Liver (tissue), 9 donors: ENCODE measurements around the gene DDIT4. TPM values are rescaled to one million over a fixed set of nuclear protein-coding genes. Genes with fewer than 3 reads are reported as not detected.
"Not testable (repeated sequence)": the region's sequence is repeated elsewhere in the genome, so short reads cannot be mapped to it uniquely, and the experiment has no call there.

Source experiments
- DNase-seq: peaks from one replicate; pipeline ENCODE4 v3.0.0-alpha.2; 2017; ENCODE audit warnings: low spot score
- H3K27ac ChIP-seq, 2 donors: one replicate each; pipeline ENCODE4 v1.7.0; 2013; ENCODE audit warnings: inconsistent platforms in 2 of 2, low read length in 2 of 2, control low read depth in 1 of 2, low read depth in 1 of 2, mild to moderate bottlenecking in 1 of 2
- H3K27me3 ChIP-seq, 4 donors: one replicate each; pipeline versions ENCODE4 v1.6.1 to v1.7.0; 2013; ENCODE audit warnings: low read length in 3 of 4, inconsistent platforms in 1 of 4, mild to moderate bottlenecking in 1 of 4, moderate library complexity in 1 of 4; ENCODE audit not compliant: control insufficient read depth in 4 of 4, insufficient read depth in 4 of 4
- H3K36me3 ChIP-seq, 4 donors: one replicate each; pipeline versions ENCODE4 v1.6.1 to v1.7.0; 2013; ENCODE audit warnings: low read length in 3 of 4, mild to moderate bottlenecking in 3 of 4, low read depth in 1 of 4, moderate library complexity in 1 of 4; ENCODE audit not compliant: control insufficient read depth in 4 of 4, insufficient read depth in 3 of 4
- H3K4me1 ChIP-seq, 4 donors: one replicate each; pipeline versions ENCODE4 v1.6.1 to v1.7.0; 2013; ENCODE audit warnings: low read length in 3 of 4, mild to moderate bottlenecking in 3 of 4, moderate library complexity in 1 of 4; ENCODE audit not compliant: control insufficient read depth in 4 of 4, insufficient read depth in 4 of 4
- H3K4me3 ChIP-seq, 3 donors: one replicate each; pipeline versions ENCODE4 v1.6.1 to v1.7.0; 2013; ENCODE audit warnings: low read length in 3 of 3, control low read depth in 1 of 3, low read depth in 1 of 3, mild to moderate bottlenecking in 1 of 3
- H3K9ac ChIP-seq, 2 donors: one replicate each; pipeline ENCODE4 v1.7.0; 2013; ENCODE audit warnings: low read length in 2 of 2, mild to moderate bottlenecking in 2 of 2, moderate library complexity in 2 of 2, control low read depth in 1 of 2, low read depth in 1 of 2
- H3K9me3 ChIP-seq, 4 donors: one replicate each; pipeline versions ENCODE4 v1.6.1 to v1.7.0; 2013; ENCODE audit warnings: low read length in 3 of 4; ENCODE audit not compliant: control insufficient read depth in 4 of 4
- EGR1 ChIP-seq, 2 donors: IDR thresholded peaks; 2 replicates each; pipeline ENCODE4 v1.6.1; 2016 to 2018; ENCODE audit warnings: antibody characterized with exemption in 2 of 2, low read depth in 2 of 2
- HNF4A ChIP-seq, 2 donors: conservative IDR thresholded peaks; 2 replicates each; pipeline ENCODE4 v1.6.1; 2016; ENCODE audit warnings: antibody characterized with exemption in 2 of 2, mild to moderate bottlenecking in 2 of 2
- HNF4G ChIP-seq: IDR thresholded peaks from 2 replicates; pipeline ENCODE4 v1.6.1; 2016; ENCODE audit warnings: antibody characterized with exemption
- JUND ChIP-seq, 2 donors: IDR thresholded peaks; 2 replicates each; pipeline ENCODE4 v1.6.1; 2016; ENCODE audit warnings: antibody characterized with exemption in 2 of 2
- MAX ChIP-seq: IDR thresholded peaks from 2 replicates; pipeline ENCODE4 v1.6.1; 2016; ENCODE audit warnings: antibody characterized with exemption
- NR2F2 ChIP-seq: IDR thresholded peaks from 2 replicates; pipeline ENCODE4 v1.6.1; 2016; ENCODE audit warnings: antibody characterized with exemption
- RAD21 ChIP-seq, 2 donors: IDR thresholded peaks; 2 replicates each; pipeline ENCODE4 v1.6.1; 2016; ENCODE audit warnings: antibody characterized with exemption in 2 of 2, mild to moderate bottlenecking in 2 of 2
- RXRA ChIP-seq, 2 donors: IDR thresholded peaks; 2 replicates each; pipeline ENCODE4 v1.6.1; 2017 to 2018; ENCODE audit warnings: antibody characterized with exemption in 2 of 2, mild to moderate bottlenecking in 1 of 2
- SP1 ChIP-seq: IDR thresholded peaks from 2 replicates; pipeline ENCODE4 v1.6.1; 2018; ENCODE audit warnings: antibody characterized with exemption, mild to moderate bottlenecking
- TAF1 ChIP-seq: conservative IDR thresholded peaks from 2 replicates; pipeline ENCODE4 v1.6.1; 2016; ENCODE audit warnings: antibody characterized with exemption, mild to moderate bottlenecking
- YY1 ChIP-seq: IDR thresholded peaks from 2 replicates; pipeline ENCODE4 v1.6.1; 2016; ENCODE audit warnings: antibody characterized with exemption, mild to moderate bottlenecking
- ZBTB33 ChIP-seq: IDR thresholded peaks from 2 replicates; pipeline ENCODE4 v1.6.1; 2016; ENCODE audit warnings: antibody characterized with exemption
- WGBS: extraction: QIAGEN DNeasy Blood & Tissue Kit; methylation state at CpG from one replicate; pipeline ENCODE4 v1.1.7; 2013; 5-methylcytosine and 5-hydroxymethylcytosine counted together
- polyA plus RNA-seq, 2 donors: library from polyadenylated mRNA; stranded (reverse) in 1 of 2; unstranded in 1 of 2; fragments of 200-250 nt in 1 of 2; fragments of >200 nt in 1 of 2; fragmentation: Nextera tagmentation in 1 of 2; extraction: Ambion mirVana in 1 of 2; gene quantifications; one replicate each; pipeline versions ENCODE4 v1.2.1 to v1.2.3, GENCODE V29; 2013 to 2015
- total RNA-seq, 2 donors: library from RNA; depleted of rRNA; stranded (reverse); fragments of >200 nt; gene quantifications; one replicate each; pipeline ENCODE4 v1.2.3, GENCODE V29; 2014
- TF ChIP-seq, protein P1 (sequence below): IDR thresholded peaks from 2 replicates; pipeline ENCODE4 v1.6.1; 2016; ENCODE audit warnings: antibody characterized with exemption
- TF ChIP-seq, protein P2 (sequence below): fragments of 150-350 bp; IDR thresholded peaks from 2 replicates; pipeline ENCODE4 v1.5.1; 2017; ENCODE audit warnings: improper control_type of control experiment, low read depth, low read length; ENCODE audit not compliant: missing input control
- donor health status: healthy.
- donor health status: healthy.
- donor health status: healthy.
- donor health status: healthy.
- donor health status: healthy.

Gene DDIT4
- total and polyA plus RNA-seq, 4 donors = 18.4 to 69.0 (median 43.7) TPM

DNA sequence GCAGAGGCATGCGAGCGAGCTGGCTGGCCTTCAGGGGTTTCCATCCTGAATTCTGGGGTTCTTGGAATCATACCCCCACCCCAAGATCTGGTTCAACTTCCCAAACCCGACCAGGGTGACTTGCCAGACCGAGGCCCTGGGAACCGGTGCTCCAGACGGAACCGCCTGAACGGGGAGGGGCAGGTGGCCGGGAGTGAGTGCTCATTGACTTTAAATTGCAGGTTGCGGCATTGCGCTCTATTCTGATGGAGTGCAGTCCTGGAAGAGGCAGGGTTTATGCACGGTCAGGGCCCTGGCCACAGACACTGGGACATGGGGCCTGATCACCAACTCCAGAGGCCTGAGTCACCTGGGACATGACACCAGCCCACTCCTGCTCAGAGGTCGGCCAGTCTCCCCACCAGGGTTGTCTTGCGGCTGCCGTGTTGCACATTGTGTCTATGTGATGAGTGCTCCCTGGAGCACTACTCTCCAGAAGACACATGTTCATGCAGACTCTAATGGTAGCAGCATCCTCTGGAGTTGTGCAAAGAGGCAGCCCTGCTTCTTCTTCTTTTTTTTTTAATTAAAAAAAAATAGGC lies 5.8 kb upstream of the DDIT4 start:
- H3K27ac ChIP-seq = no peak overlapping the region
- H3K27me3 ChIP-seq = no peaks in the 10 kb centered on the region
- H3K36me3 ChIP-seq = no peaks in the 10 kb centered on the region
- no peak overlapping the region for H3K4me3 ChIP-seq
- H3K4me1 ChIP-seq = peaks cover 4 to 15% (median 10%) of the 10 kb centered on the region in 4 donors
- no peaks in the 10 kb centered on the region for H3K9me3 ChIP-seq
- DNase-seq = no peak
- TF ChIP-seq, protein P1, sequence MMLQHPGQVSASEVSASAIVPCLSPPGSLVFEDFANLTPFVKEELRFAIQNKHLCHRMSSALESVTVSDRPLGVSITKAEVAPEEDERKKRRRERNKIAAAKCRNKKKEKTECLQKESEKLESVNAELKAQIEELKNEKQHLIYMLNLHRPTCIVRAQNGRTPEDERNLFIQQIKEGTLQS = no peak
- TF ChIP-seq YY1 (no peak), NR2F2 (no peak), SP1 (no peak), EGR1 (IDR thresholded peaks at IDR 0.05; ENCODE audit: low read depth in 2 of 2) (no peak)
- TF ChIP-seq, protein P2, sequence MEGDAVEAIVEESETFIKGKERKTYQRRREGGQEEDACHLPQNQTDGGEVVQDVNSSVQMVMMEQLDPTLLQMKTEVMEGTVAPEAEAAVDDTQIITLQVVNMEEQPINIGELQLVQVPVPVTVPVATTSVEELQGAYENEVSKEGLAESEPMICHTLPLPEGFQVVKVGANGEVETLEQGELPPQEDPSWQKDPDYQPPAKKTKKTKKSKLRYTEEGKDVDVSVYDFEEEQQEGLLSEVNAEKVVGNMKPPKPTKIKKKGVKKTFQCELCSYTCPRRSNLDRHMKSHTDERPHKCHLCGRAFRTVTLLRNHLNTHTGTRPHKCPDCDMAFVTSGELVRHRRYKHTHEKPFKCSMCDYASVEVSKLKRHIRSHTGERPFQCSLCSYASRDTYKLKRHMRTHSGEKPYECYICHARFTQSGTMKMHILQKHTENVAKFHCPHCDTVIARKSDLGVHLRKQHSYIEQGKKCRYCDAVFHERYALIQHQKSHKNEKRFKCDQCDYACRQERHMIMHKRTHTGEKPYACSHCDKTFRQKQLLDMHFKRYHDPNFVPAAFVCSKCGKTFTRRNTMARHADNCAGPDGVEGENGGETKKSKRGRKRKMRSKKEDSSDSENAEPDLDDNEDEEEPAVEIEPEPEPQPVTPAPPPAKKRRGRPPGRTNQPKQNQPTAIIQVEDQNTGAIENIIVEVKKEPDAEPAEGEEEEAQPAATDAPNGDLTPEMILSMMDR = no peak
- H3K9ac ChIP-seq = no peak overlapping the region
- WGBS = 96% methylated on average over 15 of the region's 15 CpGs

DNA sequence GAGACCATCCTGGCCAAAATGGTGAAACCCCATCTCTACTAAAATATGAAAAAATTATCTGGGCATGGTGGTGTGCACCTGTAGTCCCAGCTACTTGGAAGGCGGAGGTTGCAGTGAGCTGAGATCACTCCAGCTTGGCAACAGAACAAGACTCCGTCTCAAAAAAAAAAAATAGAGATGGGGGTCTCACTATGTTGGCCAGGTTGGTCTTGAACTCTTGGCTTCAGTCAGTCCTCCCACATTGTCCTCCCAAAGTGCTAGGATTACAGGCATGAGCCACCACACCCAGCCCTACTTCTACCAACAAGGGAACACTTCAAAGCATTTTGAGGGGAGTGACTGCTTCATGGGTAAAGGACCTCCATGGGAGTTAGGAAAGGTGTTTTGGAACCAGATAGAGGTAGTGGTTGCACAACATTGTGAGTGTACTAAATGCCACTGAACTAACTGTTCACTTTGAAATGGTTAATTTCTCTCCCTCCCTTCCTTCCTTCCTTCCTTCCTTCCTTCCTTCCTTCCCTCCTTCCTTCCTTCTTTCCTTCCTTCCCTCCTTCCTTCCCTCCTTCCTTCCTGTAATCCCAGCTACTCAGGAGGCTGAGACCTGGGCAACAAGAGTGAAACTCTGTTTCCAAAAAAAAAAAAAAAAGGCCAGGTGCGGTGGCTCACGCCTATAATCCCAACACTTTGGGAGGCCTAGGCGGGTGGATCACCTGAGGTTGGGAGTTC lies 5.1 kb upstream of the DDIT4 start:
- TF ChIP-seq RAD21 (IDR thresholded peaks at IDR 0.05) = peak in 1 of 2 donors; percentile 25
- peak; percentile 20 for TF ChIP-seq SP1
- peak; percentile 20 to 50 for TF ChIP-seq RXRA (IDR thresholded peaks at IDR 0.05)
- not testable (repeated sequence) for H3K36me3 ChIP-seq, H3K27ac ChIP-seq, H3K4me3 ChIP-seq, H3K9ac ChIP-seq, DNase-seq, H3K27me3 ChIP-seq, H3K9me3 ChIP-seq
- WGBS = 98% methylated on average over 5 of the region's 5 CpGs
- peaks cover 4 to 16% (median 9%) of the 10 kb centered on the region in 4 donors for H3K4me1 ChIP-seq

DNA sequence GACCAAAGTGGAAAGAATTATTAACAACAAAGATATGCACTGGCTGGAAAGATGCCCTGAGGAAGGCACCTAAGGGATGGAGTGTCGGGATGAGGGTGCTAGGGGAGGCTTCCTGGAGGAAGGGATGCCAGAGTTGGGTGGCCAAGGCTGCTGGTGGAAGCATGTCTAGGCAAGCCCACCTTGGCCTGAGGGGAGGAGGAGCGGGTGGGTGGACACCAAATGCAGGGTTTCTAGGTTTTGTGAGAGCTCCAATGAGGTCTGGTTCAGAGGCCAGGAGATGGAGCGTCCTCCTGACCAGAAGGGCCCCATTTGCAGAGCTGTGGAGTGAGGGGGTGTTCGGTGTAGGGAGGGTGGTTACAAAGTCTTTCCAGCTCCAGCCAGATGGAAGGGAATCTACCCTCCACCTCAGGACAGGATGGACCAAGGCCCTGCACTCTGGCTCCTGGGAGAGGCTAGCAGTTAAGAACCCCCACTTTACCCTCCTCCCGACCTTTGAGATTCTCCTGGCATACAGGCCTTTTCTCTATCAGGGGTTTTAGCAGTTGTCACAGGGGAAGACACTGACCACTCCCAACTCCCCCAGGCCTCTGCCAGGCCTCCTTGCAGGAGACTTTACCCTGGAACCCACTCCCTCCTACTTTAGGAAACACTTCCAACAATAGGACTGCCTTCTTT lies 3.0 kb upstream of the DDIT4 start:
- Histone ChIP-seq H3K27ac (no peak overlapping the region), H3K27me3 (no peaks in the 10 kb centered on the region), H3K9me3 (no peaks in the 10 kb centered on the region), H3K4me3 (no peak overlapping the region), H3K4me1 (peaks cover 3 to 28% (median 17%) of the 10 kb centered on the region in 4 donors), H3K9ac (no peak overlapping the region), H3K36me3 (peaks cover 0 to 5% (median 1%) of the 10 kb centered on the region in 4 donors)
- DNase-seq = no peak
- WGBS = 96% methylated on average over 5 of the region's 5 CpGs
- TF ChIP-seq ZBTB33 (no peak), MAX (no peak), JUND (IDR thresholded peaks at IDR 0.05) (no peak), EGR1 (IDR thresholded peaks at IDR 0.05; ENCODE audit: low read depth in 2 of 2) (no peak), NR2F2 (no peak), TAF1 (no peak), RXRA (IDR thresholded peaks at IDR 0.05) (no peak), HNF4A (conservative IDR thresholded peaks at IDR 0.05) (no peak), HNF4G (no peak), SP1 (no peak)
- TF ChIP-seq, protein P2 = no peak
- TF ChIP-seq, protein P1 = no peak
